ENCODE data around the gene TMEM62.
"Not testable (repeated sequence)": the region's sequence is repeated elsewhere in the genome, so short reads cannot be mapped to it uniquely, and the experiment has no call there.

Gene TMEM62

DNA sequence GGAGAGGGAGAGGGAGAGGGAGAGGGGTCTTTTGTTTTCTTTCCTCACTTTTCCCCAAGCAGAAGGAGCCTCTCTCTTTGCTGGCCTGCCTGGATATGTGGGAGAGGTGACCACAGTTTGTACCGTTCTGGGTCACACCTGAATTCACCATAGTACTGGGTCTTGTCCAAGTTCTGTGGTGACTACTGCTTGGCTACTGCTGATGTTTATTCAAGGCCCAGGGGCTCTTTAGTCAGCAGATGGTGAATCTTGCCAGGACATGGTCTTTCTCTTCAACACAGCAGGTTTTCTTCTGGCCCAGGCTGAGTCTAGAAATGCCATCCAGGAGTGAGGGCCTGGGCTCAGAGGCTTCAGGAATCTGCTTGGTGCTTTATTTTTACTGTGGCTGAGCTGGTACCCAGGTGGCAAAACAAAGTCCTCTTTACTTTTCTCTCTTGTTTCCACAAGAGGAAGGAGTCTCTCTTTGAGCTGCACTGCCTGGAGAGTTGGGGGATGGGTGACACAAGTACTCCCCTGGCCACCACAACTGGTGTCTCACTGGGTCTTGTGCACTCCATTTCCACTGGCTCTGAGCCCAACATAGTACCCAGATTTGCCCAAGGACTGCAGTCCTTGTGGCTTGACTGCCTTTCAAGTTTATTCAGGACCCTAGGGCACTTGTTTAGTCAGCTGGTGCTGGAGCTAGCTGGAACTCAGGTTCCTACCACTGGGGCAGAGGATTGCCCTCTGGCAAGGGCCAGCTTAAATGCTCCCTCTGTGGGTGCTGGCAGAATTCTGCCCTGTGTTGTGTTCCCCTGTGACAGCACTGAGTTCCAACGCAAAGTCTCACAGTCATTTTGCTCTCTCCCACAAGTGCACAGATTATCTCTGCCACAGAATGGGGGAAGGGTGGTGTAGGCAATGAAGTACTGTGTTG, 35.1 kb downstream of the TMEM62 start:
- no peaks in the 10 kb centered on the region for H3K9me3 ChIP-seq (ENCODE audit: control insufficient read depth, low read length)
- no peak overlapping the region for H3K27ac ChIP-seq (ENCODE audit: insufficient read depth, low read length, poor library complexity, severe bottlenecking)
- H3K36me3 ChIP-seq (ENCODE audit: control insufficient read depth, insufficient read depth, low read length) = peaks cover 7% of the 10 kb centered on the region

DNA sequence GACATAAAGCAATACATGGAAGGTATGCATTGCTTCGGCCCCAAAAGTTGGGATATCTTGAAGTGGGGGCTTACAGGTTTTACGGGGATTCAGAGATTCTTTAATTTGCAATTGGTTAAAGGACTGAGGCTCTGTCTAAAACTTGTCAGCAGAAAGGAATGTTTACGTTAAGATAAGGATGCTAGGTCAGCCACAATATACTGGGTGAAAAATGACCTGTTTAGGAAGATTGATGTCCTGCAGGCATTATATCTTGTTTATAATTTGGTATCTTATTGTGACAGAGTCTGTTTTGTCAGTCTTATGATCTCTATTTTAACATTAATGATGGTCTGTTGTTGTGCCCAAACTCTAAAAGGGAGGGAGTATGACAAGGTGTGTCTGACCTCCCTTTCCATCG, 36.5 kb downstream of the TMEM62 start:
- Histone ChIP-seq H3K4me1 (ENCODE audit: control insufficient read depth, insufficient read depth, low read length, poor library complexity, severe bottlenecking) (no peaks in the 10 kb centered on the region), H3K9me3 (ENCODE audit: control insufficient read depth, low read length) (no peaks in the 10 kb centered on the region), H3K27ac (ENCODE audit: insufficient read depth, low read length, poor library complexity, severe bottlenecking) (no peak overlapping the region), H3K4me3 (ENCODE audit: insufficient read depth, low read depth, low read length, poor library complexity, severe bottlenecking) (no peak overlapping the region), H3K27me3 (replicated peaks; ENCODE audit: control insufficient read depth, insufficient read depth, low read length, poor library complexity, severe bottlenecking) (no peaks in the 10 kb centered on the region), H3K36me3 (ENCODE audit: control insufficient read depth, insufficient read depth, low read length) (peaks cover 11% of the 10 kb centered on the region)
- DNase-seq = no peak

More for the DNA sequence above, 35.1 kb downstream of the TMEM62 start:
- H3K4me3 ChIP-seq (ENCODE audit: insufficient read depth, low read depth, low read length, poor library complexity, severe bottlenecking) = no peak overlapping the region
- H3K27me3 ChIP-seq (replicated peaks; ENCODE audit: control insufficient read depth, insufficient read depth, low read length, poor library complexity, severe bottlenecking) = no peaks in the 10 kb centered on the region
- H3K4me1 ChIP-seq (ENCODE audit: control insufficient read depth, insufficient read depth, low read length, poor library complexity, severe bottlenecking) = no peaks in the 10 kb centered on the region
- DNase-seq = no peak

DNA sequence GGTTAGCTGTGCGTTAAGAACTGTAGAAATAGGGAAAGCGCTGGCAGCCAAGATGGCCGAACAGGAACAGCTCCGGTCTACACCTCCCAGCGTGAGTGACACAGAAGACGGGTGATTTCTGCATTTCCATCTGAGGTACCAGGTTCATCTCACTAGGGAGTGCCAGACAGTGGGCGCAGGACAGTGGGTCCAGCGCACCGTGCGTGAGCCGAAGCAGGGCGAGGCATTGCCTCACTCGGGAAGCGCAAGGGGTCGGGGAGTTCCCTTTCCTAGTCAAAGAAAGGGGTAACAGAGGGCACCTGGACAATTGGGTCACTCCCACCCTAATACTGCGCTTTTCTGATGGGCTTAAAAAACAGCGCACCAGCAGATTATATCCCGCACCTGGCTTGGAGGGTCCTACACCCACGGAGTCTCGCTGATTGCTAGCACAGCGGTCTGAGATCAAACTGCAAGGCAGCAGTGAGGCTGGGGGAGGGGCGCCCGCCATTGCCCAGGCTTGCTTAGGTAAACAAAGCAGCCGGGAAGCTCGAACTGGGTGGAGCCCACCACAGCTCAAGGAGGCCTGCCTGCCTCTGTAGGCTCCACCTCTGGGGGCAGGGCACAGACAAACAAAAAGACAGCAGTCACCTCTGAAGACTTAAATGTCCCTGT, 42.4 kb downstream of the TMEM62 start:
- H3K9me3 ChIP-seq (ENCODE audit: control insufficient read depth, low read length); H3K27me3 ChIP-seq (replicated peaks; ENCODE audit: control insufficient read depth, insufficient read depth, low read length, poor library complexity, severe bottlenecking); H3K27ac ChIP-seq (ENCODE audit: insufficient read depth, low read length, poor library complexity, severe bottlenecking); H3K4me1 ChIP-seq (ENCODE audit: control insufficient read depth, insufficient read depth, low read length, poor library complexity, severe bottlenecking); H3K36me3 ChIP-seq (ENCODE audit: control insufficient read depth, insufficient read depth, low read length); DNase-seq; H3K4me3 ChIP-seq (ENCODE audit: insufficient read depth, low read depth, low read length, poor library complexity, severe bottlenecking): not testable (repeated sequence)

DNA sequence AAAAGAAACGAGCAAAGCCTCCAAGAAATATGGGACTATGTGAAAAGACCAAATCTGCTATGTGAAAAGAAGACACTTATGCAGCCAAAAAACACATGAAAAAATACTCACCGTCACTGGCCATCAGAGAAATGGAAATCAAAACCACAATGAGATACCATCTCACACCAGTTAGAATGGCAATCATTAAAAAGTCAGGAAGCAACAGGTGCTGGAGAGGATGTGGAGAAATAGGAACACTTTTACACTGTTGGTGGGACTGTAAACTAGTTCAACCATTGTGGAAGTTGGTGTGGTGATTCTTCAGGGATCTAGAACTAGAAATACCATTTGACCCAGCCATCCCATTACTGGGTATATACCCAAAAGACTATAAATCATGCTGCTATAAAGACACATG, 43.8 kb downstream of the TMEM62 start:
- H3K36me3 ChIP-seq (ENCODE audit: control insufficient read depth, insufficient read depth, low read length); H3K27me3 ChIP-seq (replicated peaks; ENCODE audit: control insufficient read depth, insufficient read depth, low read length, poor library complexity, severe bottlenecking); H3K9me3 ChIP-seq (ENCODE audit: control insufficient read depth, low read length); H3K4me1 ChIP-seq (ENCODE audit: control insufficient read depth, insufficient read depth, low read length, poor library complexity, severe bottlenecking); H3K4me3 ChIP-seq (ENCODE audit: insufficient read depth, low read depth, low read length, poor library complexity, severe bottlenecking); H3K27ac ChIP-seq (ENCODE audit: insufficient read depth, low read length, poor library complexity, severe bottlenecking); DNase-seq: not testable (repeated sequence)

DNA sequence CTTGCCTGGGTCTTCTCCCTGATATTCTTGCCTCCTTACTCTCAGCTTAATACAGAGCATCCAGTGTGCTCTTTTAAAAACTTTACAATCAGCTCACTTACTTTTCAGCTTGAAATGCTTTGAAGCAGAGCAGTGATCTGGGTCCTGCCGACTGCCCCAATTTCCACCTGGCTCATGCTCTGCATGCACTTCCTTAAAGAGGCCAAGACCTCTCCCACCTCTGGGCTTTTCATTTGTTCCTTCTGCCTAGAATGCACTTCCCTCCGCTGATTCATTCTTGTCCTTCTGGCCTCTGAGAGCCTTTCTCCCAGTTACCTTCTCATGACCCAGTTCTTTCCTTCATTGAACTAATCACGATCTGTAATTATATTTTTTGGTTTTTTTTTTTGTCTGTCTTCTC, 49.9 kb downstream of the TMEM62 start:
- DNase-seq = no peak
- Histone ChIP-seq H3K9me3 (ENCODE audit: control insufficient read depth, low read length) (no peaks in the 10 kb centered on the region), H3K36me3 (ENCODE audit: control insufficient read depth, insufficient read depth, low read length) (peaks cover 4% of the 10 kb centered on the region), H3K27me3 (replicated peaks; ENCODE audit: control insufficient read depth, insufficient read depth, low read length, poor library complexity, severe bottlenecking) (no peaks in the 10 kb centered on the region), H3K4me1 (ENCODE audit: control insufficient read depth, insufficient read depth, low read length, poor library complexity, severe bottlenecking) (peaks cover 14% of the 10 kb centered on the region), H3K27ac (ENCODE audit: insufficient read depth, low read length, poor library complexity, severe bottlenecking) (no peak overlapping the region), H3K4me3 (ENCODE audit: insufficient read depth, low read depth, low read length, poor library complexity, severe bottlenecking) (no peak overlapping the region)

DNA sequence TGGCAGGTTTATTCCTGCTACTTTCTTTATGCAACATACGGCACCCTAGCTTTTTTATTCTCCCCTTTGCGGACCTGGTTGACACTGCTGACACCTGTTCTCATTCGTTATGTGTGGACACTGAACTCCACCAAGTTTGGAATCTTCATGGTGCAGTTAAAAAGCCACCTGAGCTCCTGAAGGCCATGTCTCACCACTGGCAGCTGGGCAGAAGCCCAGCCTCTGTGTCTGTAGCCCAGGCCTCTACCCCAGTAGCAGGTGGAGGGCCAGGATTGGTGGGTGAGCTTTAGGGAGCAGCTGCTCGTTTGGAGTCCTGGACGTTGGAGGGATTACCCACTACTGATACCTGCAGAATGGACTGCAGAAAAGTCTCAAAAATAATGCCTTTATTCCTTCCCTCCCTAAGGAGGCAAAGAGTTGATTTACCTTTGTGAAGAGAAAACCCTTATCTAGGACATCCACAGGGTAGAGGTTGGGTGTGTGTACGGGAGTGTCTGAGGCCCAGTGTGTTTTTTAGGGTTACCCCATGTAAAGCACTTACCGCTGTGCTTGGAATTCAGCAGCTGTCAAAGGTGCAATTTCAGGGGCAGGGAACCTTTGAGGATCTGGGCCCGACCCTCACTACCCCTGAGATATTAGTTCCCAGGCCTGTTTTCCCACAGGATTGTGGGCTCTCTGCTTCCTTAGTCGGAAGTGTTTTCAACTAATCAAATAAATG, 51.2 kb downstream of the TMEM62 start:
- H3K36me3 ChIP-seq (ENCODE audit: control insufficient read depth, insufficient read depth, low read length) = peaks cover 8% of the 10 kb centered on the region
- H3K27ac ChIP-seq (ENCODE audit: insufficient read depth, low read length, poor library complexity, severe bottlenecking) = peak overlapping the region; percentile 84

DNA sequence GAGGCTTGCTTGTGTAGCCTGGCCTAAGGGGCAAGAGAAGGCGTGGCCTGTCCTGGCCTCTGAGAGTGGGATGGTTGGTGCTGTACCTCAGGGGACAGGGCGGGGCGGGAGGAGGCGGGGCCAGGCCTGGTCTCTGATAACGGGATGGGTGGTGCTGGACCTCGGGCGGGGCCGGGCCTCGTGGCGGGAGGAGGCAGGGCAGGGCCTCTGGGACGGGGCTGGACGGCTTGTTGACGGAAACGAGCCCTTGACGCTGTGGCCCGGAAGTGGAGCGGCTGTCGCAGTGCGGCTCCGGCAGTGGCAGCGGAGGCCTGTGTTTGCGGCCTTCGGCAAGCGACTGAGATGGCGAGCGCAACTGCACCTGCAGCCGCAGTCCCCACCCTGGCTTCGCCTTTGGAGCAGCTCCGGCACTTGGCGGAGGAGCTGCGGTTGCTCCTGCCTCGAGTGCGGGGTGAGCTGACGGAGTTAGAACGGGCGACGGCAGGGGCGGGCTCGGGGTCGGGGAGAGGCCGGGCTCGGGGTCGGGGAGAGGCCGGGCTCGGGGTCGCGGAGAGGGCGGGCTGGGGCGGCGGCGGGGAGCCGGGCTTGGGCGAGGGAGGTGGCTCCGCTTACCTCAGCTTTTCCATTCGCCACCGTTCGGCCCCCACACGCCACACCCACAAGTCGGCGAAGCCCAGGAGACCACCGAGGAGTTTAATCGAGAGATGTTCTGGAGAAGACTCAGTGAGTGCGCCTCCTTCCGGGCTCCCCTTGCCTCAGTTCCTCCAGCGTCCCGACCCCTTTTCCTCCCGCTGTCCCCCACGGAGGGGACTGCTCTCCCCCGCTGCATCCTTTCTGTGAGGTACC, 52.0 kb downstream of the TMEM62 start, which contains the start of gene CCNDBP1:
CCNDBP1 (plus strand) TSS at position 247 of the 846 bp plus-strand sequence; CDS start at position 343, 96 bp downstream.
- H3K27ac ChIP-seq (ENCODE audit: insufficient read depth, low read length, poor library complexity, severe bottlenecking) = peak within 1 kb of the TSS; percentile 84
- H3K9me3 ChIP-seq (ENCODE audit: control insufficient read depth, low read length) = no peaks in the 10 kb centered on the region
- peak; percentile 76 to 87 (median 77) for DNase-seq
- H3K27me3 ChIP-seq (replicated peaks; ENCODE audit: control insufficient read depth, insufficient read depth, low read length, poor library complexity, severe bottlenecking) = no peaks in the 10 kb centered on the region
- peak within 1 kb of the TSS; percentile 78 for H3K4me3 ChIP-seq (ENCODE audit: insufficient read depth, low read depth, low read length, poor library complexity, severe bottlenecking)
- H3K4me1 ChIP-seq (ENCODE audit: control insufficient read depth, insufficient read depth, low read length, poor library complexity, severe bottlenecking) = peaks cover 14% of the 10 kb centered on the region
- peaks cover 15% of the 10 kb centered on the region for H3K36me3 ChIP-seq (ENCODE audit: control insufficient read depth, insufficient read depth, low read length)

More for the DNA sequence above, 51.2 kb downstream of the TMEM62 start:
- no peaks in the 10 kb centered on the region for H3K27me3 ChIP-seq (replicated peaks; ENCODE audit: control insufficient read depth, insufficient read depth, low read length, poor library complexity, severe bottlenecking)
- peaks cover 14% of the 10 kb centered on the region for H3K4me1 ChIP-seq (ENCODE audit: control insufficient read depth, insufficient read depth, low read length, poor library complexity, severe bottlenecking)
- no peaks in the 10 kb centered on the region for H3K9me3 ChIP-seq (ENCODE audit: control insufficient read depth, low read length)
- peak overlapping the region; percentile 78 for H3K4me3 ChIP-seq (ENCODE audit: insufficient read depth, low read depth, low read length, poor library complexity, severe bottlenecking)
- no peak for DNase-seq

DNA sequence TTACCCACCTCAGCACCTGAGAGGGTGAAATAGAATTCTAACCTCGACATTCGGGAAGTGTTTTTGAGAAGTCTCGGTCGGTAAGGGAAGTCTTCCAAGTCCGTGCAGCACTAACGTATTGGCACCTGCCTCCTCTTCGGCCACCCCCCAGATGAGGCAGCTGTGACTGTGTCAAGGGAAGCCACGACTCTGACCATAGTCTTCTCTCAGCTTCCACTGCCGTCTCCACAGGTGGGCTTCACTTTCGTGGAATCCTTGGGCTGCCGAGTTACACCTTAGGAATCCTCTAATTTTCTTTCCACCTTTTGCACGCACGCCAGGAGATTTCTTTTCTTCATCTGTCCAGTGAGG, 52.6 kb downstream of the TMEM62 start:
- Histone ChIP-seq H3K9me3 (ENCODE audit: control insufficient read depth, low read length) (no peaks in the 10 kb centered on the region), H3K36me3 (ENCODE audit: control insufficient read depth, insufficient read depth, low read length) (peaks cover 21% of the 10 kb centered on the region), H3K4me3 (ENCODE audit: insufficient read depth, low read depth, low read length, poor library complexity, severe bottlenecking) (peak overlapping the region; percentile 78), H3K4me1 (ENCODE audit: control insufficient read depth, insufficient read depth, low read length, poor library complexity, severe bottlenecking) (peaks cover 14% of the 10 kb centered on the region), H3K27ac (ENCODE audit: insufficient read depth, low read length, poor library complexity, severe bottlenecking) (peak overlapping the region; percentile 84), H3K27me3 (replicated peaks; ENCODE audit: control insufficient read depth, insufficient read depth, low read length, poor library complexity, severe bottlenecking) (no peaks in the 10 kb centered on the region)
- no peak for DNase-seq

DNA sequence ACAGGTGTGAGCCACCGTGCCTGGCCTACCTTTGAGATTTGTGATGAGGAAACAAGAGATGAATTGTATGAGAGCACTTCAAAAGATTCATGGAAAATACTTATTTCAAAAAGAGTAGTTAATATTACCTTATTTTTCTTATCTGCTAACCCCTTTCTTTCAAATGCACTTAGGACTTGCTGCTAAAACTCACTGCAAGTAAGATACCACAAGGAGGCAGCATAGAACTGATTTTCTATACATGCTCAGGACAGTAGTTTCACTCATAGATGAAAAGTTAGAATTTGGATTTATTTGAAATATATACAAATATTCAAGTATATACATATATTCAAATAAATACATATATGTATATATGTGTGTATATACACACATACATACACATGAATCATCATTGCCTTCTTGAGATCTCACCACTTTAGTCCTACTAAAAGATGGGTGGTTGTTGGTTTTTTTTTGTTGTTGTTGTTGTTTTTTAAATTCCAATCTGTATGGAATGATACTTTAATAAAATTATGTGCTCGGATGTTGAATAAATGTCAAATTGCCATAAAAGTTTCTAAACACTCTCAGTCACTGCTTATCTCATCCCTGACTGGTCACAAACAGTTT, 54.3 kb downstream of the TMEM62 start:
- Histone ChIP-seq H3K4me3 (ENCODE audit: insufficient read depth, low read depth, low read length, poor library complexity, severe bottlenecking) (no peak overlapping the region), H3K36me3 (ENCODE audit: control insufficient read depth, insufficient read depth, low read length) (peaks cover 37% of the 10 kb centered on the region)
- DNase-seq = no peak

More for the DNA sequence above, 54.3 kb downstream of the TMEM62 start:
- Histone ChIP-seq H3K4me1 (ENCODE audit: control insufficient read depth, insufficient read depth, low read length, poor library complexity, severe bottlenecking) (peaks cover 14% of the 10 kb centered on the region), H3K27ac (ENCODE audit: insufficient read depth, low read length, poor library complexity, severe bottlenecking) (no peak overlapping the region), H3K27me3 (replicated peaks; ENCODE audit: control insufficient read depth, insufficient read depth, low read length, poor library complexity, severe bottlenecking) (no peaks in the 10 kb centered on the region), H3K9me3 (ENCODE audit: control insufficient read depth, low read length) (no peaks in the 10 kb centered on the region)

Data from effector memory CD4-positive, alpha-beta T cell (primary cell).